HEK293 (cell line): ENCODE measurements around the gene TM2D1.

ENCODE experiments used
- CTCF ChIA-PET: fragments of 350-600 bp; formaldehyde crosslinking; extraction: SDS; loops from one replicate; lab custom pipeline; 2021; ENCODE audit warnings: antibody characterized with exemption; lab: Yijun Ruan, JAX
- POLR2A ChIA-PET: fragments of 300-600 bp; formaldehyde crosslinking; extraction: SDS; loops from one replicate; lab custom pipeline; 2020; ENCODE audit warnings: antibody characterized with exemption, inconsistent platforms; lab: Yijun Ruan, JAX
- H3K27ac ChIP-seq: fragments of 200-500 bp; sonication (Bioruptor generic); 2 replicates; pipeline ENCODE4 v1.5.1; 2014; ENCODE audit warnings: low read depth, low read length, control low read depth, inconsistent platforms; ENCODE audit errors: extremely low read depth
- H3K36me3 ChIP-seq, 2 experiments: fragments of 200-500 bp in 1 of 2; sonication (Bioruptor generic) in 1 of 2; 1 replicate in 1 of 2; 2 replicates in 1 of 2; pipeline ENCODE4 v1.5.1; 2014 to 2017; ENCODE audit warnings: inconsistent platforms in 2 of 2, low read length in 2 of 2; ENCODE audit not compliant: control insufficient read depth in 2 of 2, insufficient read depth in 1 of 2
- H3K4me1 ChIP-seq: fragments of 200-500 bp; sonication (Bioruptor generic); 2 replicates; pipeline ENCODE4 v1.5.1; 2014; ENCODE audit warnings: mild to moderate bottlenecking, low read length, inconsistent platforms; ENCODE audit not compliant: control insufficient read depth, insufficient read depth
- H3K4me3 ChIP-seq: 2 replicates; pipeline ENCODE4 v1.5.1; 2011; ENCODE audit warnings: low read depth, mild to moderate bottlenecking, control low read depth, low read length, moderate library complexity
- H3K9me3 ChIP-seq: fragments of 200-500 bp; sonication (Bioruptor generic); 2 replicates; pipeline ENCODE4 v1.5.1; 2014; ENCODE audit warnings: low read depth, low read length, inconsistent platforms; ENCODE audit not compliant: control insufficient read depth, insufficient read depth
- FEZF1 ChIP-seq: fragments of 450-650 bp; formaldehyde crosslinking; IDR thresholded peaks from 2 replicates; pipeline ENCODE4 v1.5.1; 2016; ENCODE audit warnings: missing biosample characterization, missing genetic modification characterization
- GFI1B ChIP-seq: fragments of 450-650 bp; formaldehyde crosslinking; IDR thresholded peaks from 2 replicates; pipeline ENCODE4 v1.5.1; 2016; ENCODE audit warnings: missing biosample characterization, missing genetic modification characterization
- IKZF3 ChIP-seq: fragments of 450-650 bp; IDR thresholded peaks from 2 replicates; pipeline ENCODE4 v1.5.0; 2018; ENCODE audit warnings: missing biosample characterization, mild to moderate bottlenecking, missing genetic modification characterization, moderate library complexity
- KLF1 ChIP-seq: fragments of 450-650 bp; formaldehyde crosslinking; IDR thresholded peaks from 2 replicates; pipeline ENCODE4 v1.5.1; 2016; ENCODE audit warnings: missing biosample characterization, missing genetic modification characterization
- KLF16 ChIP-seq: fragments of 450-650 bp; formaldehyde crosslinking; IDR thresholded peaks from 2 replicates; pipeline ENCODE4 v1.5.1; 2017; ENCODE audit warnings: missing biosample characterization, missing genetic modification characterization
- KLF7 ChIP-seq: fragments of 450-650 bp; formaldehyde crosslinking; IDR thresholded peaks from 2 replicates; pipeline ENCODE4 v1.5.1; 2016; ENCODE audit warnings: missing biosample characterization, missing genetic modification characterization, borderline replicate concordance
- OSR2 ChIP-seq: fragments of 450-650 bp; formaldehyde crosslinking; IDR thresholded peaks from 2 replicates; pipeline ENCODE4 v1.5.1; 2016; ENCODE audit warnings: missing biosample characterization, missing genetic modification characterization
- SP3 ChIP-seq: fragments of 450-650 bp; formaldehyde crosslinking; IDR thresholded peaks from 2 replicates; pipeline ENCODE4 v1.5.1; 2016; ENCODE audit warnings: missing biosample characterization, missing genetic modification characterization
- TCF7L2 ChIP-seq: IDR thresholded peaks from 2 replicates; pipeline ENCODE4 v1.6.1; 2011; ENCODE audit warnings: low read depth, mild to moderate bottlenecking, inconsistent platforms, low read length, moderate library complexity, borderline replicate concordance
- TRIM28 ChIP-seq: IDR thresholded peaks from 2 replicates; pipeline ENCODE4 v1.6.1; 2011; ENCODE audit warnings: low read length, control low read depth, borderline replicate concordance
- YY1 ChIP-seq: fragments of 450-650 bp; formaldehyde crosslinking; IDR thresholded peaks from 2 replicates; pipeline ENCODE4 v1.5.1; 2018; ENCODE audit warnings: missing biosample characterization, missing genetic modification characterization
- YY2 ChIP-seq: fragments of 450-650 bp; formaldehyde crosslinking; IDR thresholded peaks from 2 replicates; pipeline ENCODE4 v1.5.1; 2016; ENCODE audit warnings: missing biosample characterization, missing genetic modification characterization
- ZBTB10 ChIP-seq: fragments of 450-650 bp; formaldehyde crosslinking; IDR thresholded peaks from 2 replicates; pipeline ENCODE4 v1.5.1; 2016; ENCODE audit warnings: missing biosample characterization, missing genetic modification characterization
- ZBTB8A ChIP-seq: fragments of 450-650 bp; formaldehyde crosslinking; IDR thresholded peaks from 2 replicates; pipeline ENCODE4 v1.5.1; 2016; ENCODE audit warnings: missing biosample characterization, missing genetic modification characterization
- ZNF140 ChIP-seq: fragments of 450-650 bp; formaldehyde crosslinking; IDR thresholded peaks from 2 replicates; pipeline ENCODE4 v1.5.1; 2016; ENCODE audit warnings: missing biosample characterization, missing genetic modification characterization
- ZNF157 ChIP-seq: fragments of 450-650 bp; formaldehyde crosslinking; IDR thresholded peaks from 2 replicates; pipeline ENCODE4 v1.5.1; 2016; ENCODE audit warnings: missing biosample characterization, missing genetic modification characterization
- ZNF211 ChIP-seq: fragments of 450-650 bp; formaldehyde crosslinking; IDR thresholded peaks from 2 replicates; pipeline ENCODE4 v1.5.1; 2016; ENCODE audit warnings: low read depth, missing biosample characterization, missing genetic modification characterization
- ZNF274 ChIP-seq, 2 experiments: fragments of 200-500 bp in 1 of 2; fragments of 450-650 bp in 1 of 2; sonication (Bioruptor generic) in 1 of 2; formaldehyde crosslinking in 1 of 2; IDR thresholded peaks; 2 replicates each; pipeline versions ENCODE4 v1.5.1 to v1.6.1; 2014 to 2016; ENCODE audit warnings: borderline replicate concordance in 1 of 2, inconsistent platforms in 1 of 2, low read length in 1 of 2, missing biosample characterization in 1 of 2, missing genetic modification characterization in 1 of 2
- ZNF600 ChIP-seq: fragments of 450-650 bp; formaldehyde crosslinking; IDR thresholded peaks from 2 replicates; pipeline ENCODE4 v1.5.1; 2016; ENCODE audit warnings: missing biosample characterization, missing genetic modification characterization
- ZNF610 ChIP-seq: fragments of 450-650 bp; formaldehyde crosslinking; IDR thresholded peaks from 2 replicates; pipeline ENCODE4 v1.5.1; 2016; ENCODE audit warnings: missing biosample characterization, missing genetic modification characterization, borderline replicate concordance
- ZNF623 ChIP-seq: fragments of 450-650 bp; formaldehyde crosslinking; IDR thresholded peaks from 2 replicates; pipeline ENCODE4 v1.5.1; 2016; ENCODE audit warnings: missing biosample characterization, missing genetic modification characterization
- ZNF843 ChIP-seq: fragments of 450-650 bp; formaldehyde crosslinking; IDR thresholded peaks from 2 replicates; pipeline ENCODE4 v1.5.1; 2016; ENCODE audit warnings: missing biosample characterization, missing genetic modification characterization
- ZXDB ChIP-seq: fragments of 450-650 bp; formaldehyde crosslinking; IDR thresholded peaks from 2 replicates; pipeline ENCODE4 v1.5.1; 2016; ENCODE audit warnings: missing biosample characterization, missing genetic modification characterization
- TF ChIP-seq, protein P1 (sequence below): fragments of 450-650 bp; formaldehyde crosslinking; IDR thresholded peaks from 2 replicates; pipeline ENCODE4 v1.5.1; 2017; ENCODE audit warnings: missing biosample characterization, missing genetic modification characterization
- TF ChIP-seq, protein P2 (sequence below): fragments of 450-650 bp; formaldehyde crosslinking; IDR thresholded peaks from 2 replicates; pipeline ENCODE4 v1.5.1; 2016; ENCODE audit warnings: missing biosample characterization, missing genetic modification characterization
- TF ChIP-seq, protein P3 (sequence below): fragments of 450-650 bp; formaldehyde crosslinking; IDR thresholded peaks from 2 replicates; pipeline ENCODE4 v1.5.1; 2016; ENCODE audit warnings: missing biosample characterization, missing genetic modification characterization

TM2D1 gene

DNA sequence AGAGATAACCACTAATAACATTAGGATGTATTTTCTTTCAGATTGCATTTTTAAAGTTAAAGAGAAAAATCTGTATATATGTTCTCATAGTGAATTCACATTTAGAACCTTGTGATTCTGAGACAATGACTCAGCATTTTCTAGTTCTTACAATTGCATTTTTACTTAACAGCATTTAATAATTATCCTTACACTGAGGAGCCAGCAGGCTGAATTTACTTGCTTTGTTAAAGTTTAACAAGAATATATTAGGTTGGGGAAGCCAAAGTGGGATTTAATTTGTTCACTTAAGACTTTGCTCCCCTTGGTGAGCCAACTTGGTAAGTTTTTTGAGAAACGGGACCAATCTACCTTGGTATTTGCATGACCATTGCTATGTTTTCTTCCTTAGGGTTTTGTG is 21.9 kb upstream of the TM2D1 start:
- POLR2A ChIA-PET: no interaction called here
- Histone ChIP-seq H3K4me1 (peaks cover 3% of the 10 kb centered on the region; the same call in 1 of the 2 replicates), H3K9me3 (no peaks in the 10 kb centered on the region), H3K4me3 (no peak overlapping the region), H3K27ac (no peak overlapping the region), H3K36me3 (no peaks in the 10 kb centered on the region)
- CTCF ChIA-PET: interaction anchor here (0.6 kb wide), 1 partner anchor 479 kb away, joined by 3 read pairs; no protein-coding TSS in a partner anchor
- TF ChIP-seq ZBTB8A (tag by site-specific recombination) (0 out of 2 replicates have a peak, but pooled peaks have one; percentile 19), ZNF211 (no peak)

DNA sequence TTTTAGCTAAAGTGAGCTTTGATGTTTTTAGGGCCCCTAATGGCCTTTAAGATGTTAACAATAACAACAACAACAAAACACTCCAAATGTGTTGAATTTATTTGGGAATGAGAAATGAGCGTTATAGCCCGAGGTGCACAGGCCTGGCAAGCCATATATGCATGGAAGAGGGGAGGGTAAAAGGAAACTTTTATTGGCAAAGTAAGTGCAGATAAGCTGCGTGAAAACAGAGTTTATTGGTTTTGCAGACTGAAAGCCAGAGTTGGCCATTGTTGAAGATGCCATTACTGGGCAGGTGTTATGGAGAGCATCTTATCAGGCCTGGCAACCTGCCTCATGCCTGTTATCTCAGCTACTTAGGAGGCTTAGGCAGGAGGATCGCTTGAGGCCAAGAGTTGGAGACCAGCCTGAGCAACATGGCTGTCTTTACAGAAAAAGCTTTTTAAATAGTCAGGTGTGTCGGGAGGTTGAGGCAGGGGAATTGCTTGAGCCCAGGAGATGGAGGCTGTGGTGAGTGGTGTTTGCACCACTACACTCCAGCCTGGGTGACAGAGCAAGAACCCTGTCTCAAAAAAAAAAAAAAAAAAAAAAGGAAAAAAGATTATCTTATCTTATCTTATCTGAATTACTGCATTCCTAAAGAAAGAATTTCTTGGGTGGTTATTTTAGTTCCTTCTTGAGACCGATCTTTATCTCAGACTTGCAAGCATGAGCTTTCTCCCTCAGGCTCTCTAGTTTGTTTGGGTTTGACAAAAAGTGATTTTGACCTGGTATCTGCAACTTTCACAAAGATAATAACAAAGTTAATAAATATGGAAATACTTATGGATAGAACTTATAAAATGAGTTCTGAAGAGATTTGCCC is 19.0 kb upstream of the TM2D1 start:
- Histone ChIP-seq H3K4me3 (no peak overlapping the region), H3K9me3 (no peaks in the 10 kb centered on the region), H3K27ac (peak overlapping the region; percentile 92), H3K4me1 (peaks cover 6% of the 10 kb centered on the region), H3K36me3 (no peaks in the 10 kb centered on the region)
- ChIA-PET POLR2A (interaction anchor here (0.7 to 1.7 kb wide), 5 partner anchors 17 to 886 kb away, joined by 5 to 9 read pairs (median 8); partner anchors contain the start of gene TM2D1), CTCF (interaction anchor here (0.6 to 0.9 kb wide), 2 partner anchors 35 to 37 kb away, joined by 3 read pairs; no protein-coding TSS in a partner anchor)
- TF ChIP-seq TCF7L2: peak; percentile 53; the same call in 1 of the 2 replicates
- TF ChIP-seq TRIM28: peak; percentile 67; the same call in 1 of the 2 replicates
- TF ChIP-seq ZNF140 (tag by site-specific recombination): no peak
- TF ChIP-seq FEZF1 (tag by site-specific recombination): peak; percentile 53
- no peak for TF ChIP-seq ZNF623 (tag by site-specific recombination)
- TF ChIP-seq KLF7 (tag by site-specific recombination): peak; percentile 30; the same call in 1 of the 2 replicates
- peak; percentile 27; the same call in 1 of the 2 replicates for TF ChIP-seq ZNF600
- TF ChIP-seq ZNF157 (tag by site-specific recombination): no peak
- 0 out of 2 replicates have a peak, but pooled peaks have one; percentile 14 for TF ChIP-seq IKZF3 (tag by site-specific recombination)
- TF ChIP-seq OSR2 (tag by site-specific recombination): peak; percentile 48; the same call in 1 of the 2 replicates
- TF ChIP-seq YY1 (tag by site-specific recombination): 0 out of 2 replicates have a peak, but pooled peaks have one; percentile 26
- no peak for TF ChIP-seq ZNF274 (IDR thresholded peaks at IDR 0.05; ENCODE audit: low read length)
- no peak for TF ChIP-seq ZNF274 (tag by site-specific recombination; IDR thresholded peaks at IDR 0.05; ENCODE audit: borderline replicate concordance)
- 0 out of 2 replicates have a peak, but pooled peaks have one; percentile 55 for TF ChIP-seq ZNF610 (tag by site-specific recombination)
- peak; percentile 63; the same call in 1 of the 2 replicates for TF ChIP-seq YY2 (tag by site-specific recombination)
- TF ChIP-seq, protein P1, sequence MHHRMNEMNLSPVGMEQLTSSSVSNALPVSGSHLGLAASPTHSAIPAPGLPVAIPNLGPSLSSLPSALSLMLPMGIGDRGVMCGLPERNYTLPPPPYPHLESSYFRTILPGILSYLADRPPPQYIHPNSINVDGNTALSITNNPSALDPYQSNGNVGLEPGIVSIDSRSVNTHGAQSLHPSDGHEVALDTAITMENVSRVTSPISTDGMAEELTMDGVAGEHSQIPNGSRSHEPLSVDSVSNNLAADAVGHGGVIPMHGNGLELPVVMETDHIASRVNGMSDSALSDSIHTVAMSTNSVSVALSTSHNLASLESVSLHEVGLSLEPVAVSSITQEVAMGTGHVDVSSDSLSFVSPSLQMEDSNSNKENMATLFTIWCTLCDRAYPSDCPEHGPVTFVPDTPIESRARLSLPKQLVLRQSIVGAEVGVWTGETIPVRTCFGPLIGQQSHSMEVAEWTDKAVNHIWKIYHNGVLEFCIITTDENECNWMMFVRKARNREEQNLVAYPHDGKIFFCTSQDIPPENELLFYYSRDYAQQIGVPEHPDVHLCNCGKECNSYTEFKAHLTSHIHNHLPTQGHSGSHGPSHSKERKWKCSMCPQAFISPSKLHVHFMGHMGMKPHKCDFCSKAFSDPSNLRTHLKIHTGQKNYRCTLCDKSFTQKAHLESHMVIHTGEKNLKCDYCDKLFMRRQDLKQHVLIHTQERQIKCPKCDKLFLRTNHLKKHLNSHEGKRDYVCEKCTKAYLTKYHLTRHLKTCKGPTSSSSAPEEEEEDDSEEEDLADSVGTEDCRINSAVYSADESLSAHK (tag by site-specific recombination): peak; percentile 64; the same call in 1 of the 2 replicates
- TF ChIP-seq, protein P2, sequence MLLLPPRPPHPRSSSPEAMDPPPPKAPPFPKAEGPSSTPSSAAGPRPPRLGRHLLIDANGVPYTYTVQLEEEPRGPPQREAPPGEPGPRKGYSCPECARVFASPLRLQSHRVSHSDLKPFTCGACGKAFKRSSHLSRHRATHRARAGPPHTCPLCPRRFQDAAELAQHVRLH (tag by site-specific recombination): peak; percentile 67
- TF ChIP-seq GFI1B: no peak; the same call in 1 of the 2 replicates
- TF ChIP-seq ZBTB10 (tag by site-specific recombination): 0 out of 2 replicates have a peak, but pooled peaks have one; percentile 31
- peak; percentile 30; the same call in 1 of the 2 replicates for TF ChIP-seq KLF1 (tag by site-specific recombination)
- TF ChIP-seq, protein P3, sequence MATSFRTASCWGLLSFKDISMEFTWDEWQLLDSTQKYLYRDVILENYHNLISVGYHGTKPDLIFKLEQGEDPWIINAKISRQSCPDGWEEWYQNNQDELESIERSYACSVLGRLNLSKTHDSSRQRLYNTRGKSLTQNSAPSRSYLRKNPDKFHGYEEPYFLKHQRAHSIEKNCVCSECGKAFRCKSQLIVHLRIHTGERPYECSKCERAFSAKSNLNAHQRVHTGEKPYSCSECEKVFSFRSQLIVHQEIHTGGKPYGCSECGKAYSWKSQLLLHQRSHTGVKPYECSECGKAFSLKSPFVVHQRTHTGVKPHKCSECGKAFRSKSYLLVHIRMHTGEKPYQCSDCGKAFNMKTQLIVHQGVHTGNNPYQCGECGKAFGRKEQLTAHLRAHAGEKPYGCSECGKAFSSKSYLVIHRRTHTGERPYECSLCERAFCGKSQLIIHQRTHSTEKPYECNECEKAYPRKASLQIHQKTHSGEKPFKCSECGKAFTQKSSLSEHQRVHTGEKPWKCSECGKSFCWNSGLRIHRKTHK (tag by site-specific recombination): no peak
- TF ChIP-seq ZXDB (tag by site-specific recombination): peak; percentile 73; the same call in 1 of the 2 replicates
- no peak for TF ChIP-seq SP3
- TF ChIP-seq KLF16 (tag by site-specific recombination): 0 out of 2 replicates have a peak, but pooled peaks have one; percentile 9
- TF ChIP-seq ZNF843 (tag by site-specific recombination): peak; percentile 73
